ENCODE measurements around the gene IQGAP2.

The IQGAP2 gene

GRCh38 chr5:76477571-76477970 is 74.5 kb downstream of the IQGAP2 start:
- no peak for DNase-seq (ENCODE audit: low spot score)

- no peak for DNase-seq (ENCODE audit: low spot score)
These were observed 76.2 kb downstream of the IQGAP2 start for GRCh38 chr5:76479281-76479680.

- DNase-seq (ENCODE audit: low spot score), result no peak
These were observed 77.0 kb downstream of the IQGAP2 start for GRCh38 chr5:76479973-76480667.

GRCh38 chr5:76482984-76483383 is 79.9 kb downstream of the IQGAP2 start:
- DNase-seq (ENCODE audit: low spot score), result no peak

- DNase-seq (ENCODE audit: low spot score), result no peak
These were observed 80.3 kb downstream of the IQGAP2 start for GRCh38 chr5:76483433-76483832.

GRCh38 chr5:76483881-76484280 is 80.8 kb downstream of the IQGAP2 start:
- DNase-seq (ENCODE audit: low spot score), result no peak

GRCh38 chr5:76485511-76485910 is 82.4 kb downstream of the IQGAP2 start:
- no peak for DNase-seq (ENCODE audit: low spot score)

GRCh38 chr5:76487386-76487785 is 84.3 kb downstream of the IQGAP2 start:
- DNase-seq (ENCODE audit: low spot score), result no peak

GRCh38 chr5:76487821-76488220 is 84.7 kb downstream of the IQGAP2 start:
- DNase-seq (ENCODE audit: low spot score), result no peak

GRCh38 chr5:76488969-76489368 is 85.9 kb downstream of the IQGAP2 start:
- no peak for DNase-seq (ENCODE audit: low spot score)

- DNase-seq (ENCODE audit: low spot score), result no peak
These were observed 87.0 kb downstream of the IQGAP2 start for GRCh38 chr5:76489877-76490688.

GRCh38 chr5:76490960-76491359 is 87.9 kb downstream of the IQGAP2 start:
- no peak for DNase-seq (ENCODE audit: low spot score)

- DNase-seq (ENCODE audit: low spot score), result no peak
These were observed 89.7 kb downstream of the IQGAP2 start for GRCh38 chr5:76492819-76493189.

GRCh38 chr5:76493190-76493837 is 90.2 kb downstream of the IQGAP2 start:
- DNase-seq (ENCODE audit: low spot score), result no peak

- DNase-seq (ENCODE audit: low spot score), result no peak
These were observed 91.1 kb downstream of the IQGAP2 start for GRCh38 chr5:76494201-76494600.

GRCh38 chr5:76495870-76496269 is 92.8 kb downstream of the IQGAP2 start:
- no peak for DNase-seq (ENCODE audit: low spot score)

- DNase-seq (ENCODE audit: low spot score), result no peak
These were observed 94.0 kb downstream of the IQGAP2 start for GRCh38 chr5:76497065-76497460.

GRCh38 chr5:76497986-76498717 is 95.1 kb downstream of the IQGAP2 start:
- DNase-seq (ENCODE audit: low spot score), result no peak

- no peak for DNase-seq (ENCODE audit: low spot score)
These were observed 96.5 kb downstream of the IQGAP2 start for GRCh38 chr5:76499507-76500161.

- no peak for DNase-seq (ENCODE audit: low spot score)
These were observed 97.7 kb downstream of the IQGAP2 start for GRCh38 chr5:76500633-76501393.

GRCh38 chr5:76503929-76504328 is 100.8 kb downstream of the IQGAP2 start:
- no peak for DNase-seq (ENCODE audit: low spot score)

All from GM03348 (cell line).